Transverse colon (tissue), 4 donors: Measurements from ENCODE around the gene RRP12. TPM values are rescaled to one million over a fixed set of nuclear protein-coding genes. Genes with fewer than 3 reads are reported as not detected.

Experiments used
- DNase-seq: peaks from one replicate; pipeline ENCODE4 v3.0.0-alpha.2; 2019
- H3K27ac ChIP-seq, 4 donors: fragments of 200-600 bp; sonication (generic); 2 replicates each; pipeline ENCODE4 v1.5.1; 2016 to 2018; ENCODE audit warnings: inconsistent platforms in 4 of 4
- H3K27me3 ChIP-seq: fragments of 200-600 bp; sonication (generic); 2 replicates; pipeline ENCODE4 v1.5.1; 2017; ENCODE audit warnings: inconsistent platforms
- H3K36me3 ChIP-seq, 4 donors: fragments of 200-600 bp; sonication (generic); 2 replicates each; pipeline ENCODE4 v1.5.1; 2017 to 2019; ENCODE audit warnings: inconsistent platforms in 4 of 4
- H3K4me1 ChIP-seq, 4 donors: fragments of 200-600 bp; sonication (generic); 2 replicates each; pipeline ENCODE4 v1.5.1; 2017 to 2020; ENCODE audit warnings: inconsistent platforms in 4 of 4
- H3K4me3 ChIP-seq, 4 donors: fragments of 200-600 bp; sonication (generic); 1 replicate in 1 of 4; 2 replicates in 3 of 4; pipeline versions ENCODE4 v1.5.1 to v1.6.1; 2017 to 2019; ENCODE audit warnings: inconsistent platforms in 4 of 4
- H3K9me3 ChIP-seq, 2 donors: fragments of 200-600 bp; sonication (generic); 2 replicates each; pipeline ENCODE4 v1.5.1; 2017 to 2019; ENCODE audit warnings: inconsistent platforms in 2 of 2
- EP300 ChIP-seq: sonication (generic); formaldehyde crosslinking; IDR thresholded peaks from one replicate; pipeline ENCODE4 v1.6.1; 2017; ENCODE audit warnings: antibody characterized with exemption, low read depth
- POLR2A ChIP-seq: fragments of 450-650 bp; IDR thresholded peaks from one replicate; pipeline ENCODE4 v1.6.1; 2016; ENCODE audit warnings: antibody characterized with exemption, mild to moderate bottlenecking, moderate library complexity
- POLR2AphosphoS5 ChIP-seq, 3 donors: sonication (generic); formaldehyde crosslinking; IDR thresholded peaks; one replicate each; pipeline ENCODE4 v1.6.1; 2016; ENCODE audit warnings: antibody characterized with exemption in 3 of 3
- WGBS, 2 donors: methylation state at CpG; one replicate each; pipeline ENCODE4 v1.1.5; 2018; ENCODE audit warnings: low coverage in 1 of 2; 5-methylcytosine and 5-hydroxymethylcytosine counted together
- in situ Hi-C, 4 donors: fragments of 200-750 bp; cut with MboI; loops; one replicate each; pipeline versions ENCODE4 v1.15.0 to v1.15.1; 2017; ENCODE audit warnings: low sequenced_read_pairs in 3 of 4, low pct_ligation_motif_present in 1 of 4, low pct_unique_long_range_greater_than_20kb in 1 of 4
- intact Hi-C: fragments of 100-400 bp; cut with DNase I; formaldehyde crosslinking; loops from one replicate; pipeline ENCODE4 v1.15.1; 2023; ENCODE audit warnings: low total_unique reads
- total RNA-seq, 4 donors: library from RNA; depleted of rRNA; stranded (reverse); fragments of >200 nt; gene quantifications; one replicate each; pipeline ENCODE4 v1.1.0, GENCODE V29; 2016
- TF ChIP-seq, protein P1 (sequence below), 5 experiments: fragments of 200-600 bp in 3 of 5; fragments of 450-650 bp in 2 of 5; sonication (generic) in 3 of 5; IDR thresholded peaks; 1 replicate in 2 of 5; 2 replicates in 3 of 5; pipeline ENCODE4 v1.5.1; 2016 to 2017; ENCODE audit warnings: antibody characterized with exemption in 5 of 5, inconsistent platforms in 3 of 5, mild to moderate bottlenecking in 2 of 5, moderate library complexity in 1 of 5

Gene RRP12
- total RNA-seq, 4 donors from 2014 or later, result 5.7 to 14.0 (median 11.5) TPM

DNA sequence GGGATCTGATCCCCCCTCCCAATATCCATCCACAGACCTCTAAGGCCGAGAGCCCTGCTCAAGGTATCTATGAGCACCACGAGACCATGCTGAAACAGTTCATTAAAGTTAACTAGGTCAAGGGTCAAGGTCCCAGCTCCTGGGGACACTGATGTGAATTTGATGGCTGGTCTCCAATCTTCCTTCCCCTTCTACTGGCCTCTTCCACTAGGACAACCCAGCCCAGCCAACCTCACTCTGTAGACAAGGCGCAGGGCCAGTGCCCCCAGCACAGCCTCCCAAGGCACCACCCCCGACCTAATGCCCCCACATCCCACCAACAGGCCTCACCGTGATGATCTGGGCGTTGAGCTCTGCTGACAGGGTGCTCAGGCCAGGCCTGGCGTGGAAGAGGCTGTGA lies 15.6 kb downstream of the RRP12 start:
- 96% methylated on average over 7 of the region's 7 CpGs; no CpG with 5 or more reads in 1 of the 2 donors for WGBS, 2 donors
- Histone ChIP-seq H3K9me3 (no peaks in the 10 kb centered on the region), H3K4me3 (no peak overlapping the region), H3K4me1 (no peaks in the 10 kb centered on the region), H3K27ac (no peak overlapping the region), H3K27me3 (no peaks in the 10 kb centered on the region), H3K36me3 (peaks cover 0 to 7% (median 0%) of the 10 kb centered on the region in 4 donors)
- no peak for DNase-seq
- TF ChIP-seq POLR2A, result no peak
- no peak for TF ChIP-seq POLR2AphosphoS5 (IDR thresholded peaks at IDR 0.05)
- TF ChIP-seq, protein P1, sequence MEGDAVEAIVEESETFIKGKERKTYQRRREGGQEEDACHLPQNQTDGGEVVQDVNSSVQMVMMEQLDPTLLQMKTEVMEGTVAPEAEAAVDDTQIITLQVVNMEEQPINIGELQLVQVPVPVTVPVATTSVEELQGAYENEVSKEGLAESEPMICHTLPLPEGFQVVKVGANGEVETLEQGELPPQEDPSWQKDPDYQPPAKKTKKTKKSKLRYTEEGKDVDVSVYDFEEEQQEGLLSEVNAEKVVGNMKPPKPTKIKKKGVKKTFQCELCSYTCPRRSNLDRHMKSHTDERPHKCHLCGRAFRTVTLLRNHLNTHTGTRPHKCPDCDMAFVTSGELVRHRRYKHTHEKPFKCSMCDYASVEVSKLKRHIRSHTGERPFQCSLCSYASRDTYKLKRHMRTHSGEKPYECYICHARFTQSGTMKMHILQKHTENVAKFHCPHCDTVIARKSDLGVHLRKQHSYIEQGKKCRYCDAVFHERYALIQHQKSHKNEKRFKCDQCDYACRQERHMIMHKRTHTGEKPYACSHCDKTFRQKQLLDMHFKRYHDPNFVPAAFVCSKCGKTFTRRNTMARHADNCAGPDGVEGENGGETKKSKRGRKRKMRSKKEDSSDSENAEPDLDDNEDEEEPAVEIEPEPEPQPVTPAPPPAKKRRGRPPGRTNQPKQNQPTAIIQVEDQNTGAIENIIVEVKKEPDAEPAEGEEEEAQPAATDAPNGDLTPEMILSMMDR (IDR thresholded peaks at IDR 0.05), result no peak
- no peak for TF ChIP-seq EP300
- intact Hi-C loops (no loop called here), in situ Hi-C loops (no loop called here)

DNA sequence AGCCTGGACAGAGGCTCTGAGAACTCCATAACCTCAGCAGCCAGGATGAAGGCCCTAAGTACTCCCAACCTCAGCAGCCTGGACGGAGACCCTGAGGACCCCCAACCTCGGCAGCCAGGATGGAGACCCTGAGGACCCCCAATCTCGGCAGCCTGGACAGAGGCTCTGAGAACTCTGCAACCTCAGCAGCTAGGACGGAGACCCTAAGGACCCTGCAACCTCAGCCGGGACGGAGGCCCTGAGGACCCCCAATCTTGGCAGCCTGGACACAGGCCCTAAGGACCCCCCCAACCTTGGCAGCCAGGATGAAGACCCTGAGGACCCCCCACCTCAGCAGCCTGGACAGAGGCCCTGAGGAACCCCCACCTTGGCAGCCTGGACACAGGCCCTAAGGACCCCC lies 16.5 kb downstream of the RRP12 start:
- in situ Hi-C loops (no loop called here), intact Hi-C loops (no loop called here)
- H3K27ac ChIP-seq, result no peak overlapping the region
- peaks cover 0 to 7% (median under 1%) of the 10 kb centered on the region in 4 donors for H3K36me3 ChIP-seq
- H3K27me3 ChIP-seq, result no peaks in the 10 kb centered on the region
- DNase-seq, result no peak
- H3K9me3 ChIP-seq, result no peaks in the 10 kb centered on the region
- H3K4me3 ChIP-seq, result no peak overlapping the region
- TF ChIP-seq, protein P1 (IDR thresholded peaks at IDR 0.05), result no peak
- TF ChIP-seq POLR2AphosphoS5 (IDR thresholded peaks at IDR 0.05) (no peak), POLR2A (no peak), EP300 (no peak)
- WGBS, 2 donors, result 100% methylated on average over 2 of the region's 6 CpGs; no CpG with 5 or more reads in 1 of the 2 donors
- H3K4me1 ChIP-seq, result no peaks in the 10 kb centered on the region

DNA sequence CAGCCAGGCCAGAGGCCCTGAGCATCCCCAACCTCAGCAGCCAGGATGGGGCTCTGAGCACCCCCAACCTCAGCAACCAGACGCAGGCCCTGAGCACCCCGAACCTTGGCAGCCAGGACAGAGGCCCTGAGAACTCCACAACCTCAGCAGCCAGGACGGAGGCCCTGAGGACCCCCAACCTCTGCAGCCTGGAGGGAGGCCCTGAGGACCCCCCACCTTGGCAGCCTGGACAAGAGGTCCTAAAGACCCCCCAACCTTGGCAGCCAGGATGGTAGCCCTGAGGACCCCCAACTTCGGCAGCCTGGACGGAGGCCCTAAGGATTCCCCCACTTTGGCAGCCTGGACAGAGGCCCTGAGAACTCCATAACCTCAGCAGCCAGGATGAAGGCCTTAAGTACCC lies 17.0 kb downstream of the RRP12 start:
- H3K36me3 ChIP-seq, result peaks cover 0 to 7% (median 3%) of the 10 kb centered on the region in 4 donors
- 100% methylated on average over 5 of the region's 5 CpGs; no CpG with 5 or more reads in 1 of the 2 donors for WGBS, 2 donors
- no peak overlapping the region for H3K27ac ChIP-seq
- TF ChIP-seq EP300, result no peak
- no peak for TF ChIP-seq POLR2AphosphoS5 (IDR thresholded peaks at IDR 0.05)
- no peak for TF ChIP-seq POLR2A
- TF ChIP-seq, protein P1 (IDR thresholded peaks at IDR 0.05), result no peak
- no peaks in the 10 kb centered on the region for H3K9me3 ChIP-seq
- intact Hi-C loops, result no loop called here
- H3K27me3 ChIP-seq, result no peaks in the 10 kb centered on the region
- no peak overlapping the region for H3K4me3 ChIP-seq
- H3K4me1 ChIP-seq, result no peaks in the 10 kb centered on the region
- in situ Hi-C loops, result no loop called here
- no peak for DNase-seq

DNA sequence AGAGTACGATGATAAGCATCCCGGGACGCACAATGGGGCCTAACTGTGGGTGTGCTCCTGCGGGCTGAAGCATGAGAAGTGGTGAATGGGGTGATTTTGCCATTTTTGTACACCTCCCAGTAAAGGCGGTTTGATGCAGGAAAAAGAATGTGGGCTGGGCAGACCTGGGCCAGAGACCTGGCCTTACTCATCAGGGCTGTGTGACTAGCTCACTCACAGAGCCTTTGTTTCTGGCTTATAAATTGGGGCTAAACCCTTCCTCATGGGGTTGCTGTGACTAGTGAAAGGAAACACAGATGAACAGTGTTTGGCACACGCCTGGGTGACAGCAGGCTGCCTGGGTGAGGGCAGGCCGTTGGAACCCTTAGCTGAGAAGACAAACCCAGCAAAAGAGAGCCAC lies 18.0 kb downstream of the RRP12 start:
- in situ Hi-C loops, result no loop called here
- WGBS, 2 donors, result 98% methylated on average over 7 of the region's 7 CpGs; no CpG with 5 or more reads in 1 of the 2 donors
- DNase-seq, result no peak
- intact Hi-C loops, result no loop called here
- no peaks in the 10 kb centered on the region for H3K4me1 ChIP-seq
- TF ChIP-seq POLR2AphosphoS5 (IDR thresholded peaks at IDR 0.05) (no peak), POLR2A (no peak), EP300 (no peak)
- TF ChIP-seq, protein P1 (IDR thresholded peaks at IDR 0.05), result no peak
- no peaks in the 10 kb centered on the region for H3K9me3 ChIP-seq
- H3K36me3 ChIP-seq, result peaks cover 0 to 11% (median 4%) of the 10 kb centered on the region in 4 donors
- no peaks in the 10 kb centered on the region for H3K27me3 ChIP-seq
- no peak overlapping the region for H3K4me3 ChIP-seq
- no peak overlapping the region for H3K27ac ChIP-seq
